ENCODE measurements around the gene SLX4IP.

- no peak for TF ChIP-seq CTCF (IDR thresholded peaks at IDR 0.05 in 8 of 11, conservative IDR thresholded peaks at IDR 0.05 in 3 of 11)
- TF ChIP-seq POLR2A (IDR thresholded peaks at IDR 0.05): no peak
- TF ChIP-seq POLR2AphosphoS5 (IDR thresholded peaks at IDR 0.05): no peak
These were observed 161.6 kb downstream of the SLX4IP start for GRCh38 chr20:10596710-10597121.
